Natural killer cell (primary cell): Measurements from ENCODE around the gene CEL. TPM values are rescaled to one million over a fixed set of nuclear protein-coding genes. Genes with fewer than 3 reads are reported as not detected.

Experiments
- ATAC-seq, 3 donors: fragments of 150-1000 bp in 2 of 3; fragments of 200-7000 bp in 1 of 3; cut with Tn5 transposase; 1 replicate in 1 of 3; 2 replicates in 2 of 3; pipeline ENCODE4 v1.10.0; 2021; ENCODE audit warnings: mild to moderate bottlenecking in 2 of 3, moderate library complexity in 2 of 3
- DNase-seq, 2 donors: peaks; one replicate each; pipeline versions ENCODE4 v3.0.0 to v3.0.0-alpha.2; 2013 to 2021; ENCODE audit warnings: mixed read lengths in 1 of 2
- H3K27ac ChIP-seq: one replicate; pipeline ENCODE4 v1.5.1; 2013; ENCODE audit warnings: mild to moderate bottlenecking, low read length
- H3K27me3 ChIP-seq: one replicate; pipeline ENCODE4 v1.6.1; 2013; ENCODE audit warnings: low read length; ENCODE audit not compliant: control insufficient read depth, insufficient read depth
- H3K36me3 ChIP-seq: one replicate; pipeline ENCODE4 v1.6.1; 2013; ENCODE audit warnings: low read length; ENCODE audit not compliant: control insufficient read depth, insufficient read depth
- H3K4me1 ChIP-seq: one replicate; pipeline ENCODE4 v1.6.1; 2013; ENCODE audit warnings: low read length; ENCODE audit not compliant: control insufficient read depth, insufficient read depth
- H3K4me3 ChIP-seq: one replicate; pipeline ENCODE4 v1.5.1; 2013; ENCODE audit warnings: low read length
- H3K9me3 ChIP-seq: one replicate; pipeline ENCODE4 v1.6.1; 2013; ENCODE audit warnings: low read length; ENCODE audit not compliant: control insufficient read depth, insufficient read depth
- H3K27ac Mint-ChIP-seq, 2 donors: one replicate each; pipeline ENCODE4 v1.8.0; 2022; ENCODE audit warnings: mild to moderate bottlenecking in 2 of 2, mixed read lengths in 2 of 2, moderate library complexity in 1 of 2
- H3K27me3 Mint-ChIP-seq, 2 donors: one replicate each; pipeline ENCODE4 v1.8.0; 2022; ENCODE audit warnings: low read depth in 2 of 2, mixed read lengths in 2 of 2
- H3K36me3 Mint-ChIP-seq: one replicate; pipeline ENCODE4 v1.8.0; 2022; ENCODE audit warnings: mixed read lengths
- H3K4me1 Mint-ChIP-seq, 2 donors: one replicate each; pipeline ENCODE4 v1.8.0; 2022; ENCODE audit warnings: mixed read lengths in 2 of 2
- H3K4me3 Mint-ChIP-seq: one replicate; pipeline ENCODE4 v1.8.0; 2022; ENCODE audit warnings: mild to moderate bottlenecking, moderate library complexity, mixed read lengths
- H3K9me3 Mint-ChIP-seq, 2 donors: one replicate each; pipeline ENCODE4 v1.8.0; 2022; ENCODE audit warnings: mixed read lengths in 2 of 2
- CTCF ChIP-seq: fragments of 200-600 bp; IDR thresholded peaks from one replicate; pipeline ENCODE4 v1.8.0; 2022; ENCODE audit warnings: antibody characterized with exemption
- WGBS: methylation state at CpG from one replicate; pipeline ENCODE4 v1.1.7; 2013; ENCODE audit warnings: missing lambda C conversion rate; ENCODE audit not compliant: insufficient coverage; 5-methylcytosine and 5-hydroxymethylcytosine counted together
- intact Hi-C: fragments of 100-400 bp; cut with micrococcal nuclease; formaldehyde crosslinking; loops from one replicate; pipeline ENCODE4 v1.14.2; 2022
- total RNA-seq, 4 donors: library from RNA; stranded (reverse); fragments of 120-200 nt in 1 of 4; gene quantifications; one replicate each; pipeline versions ENCODE4 v1.2.3 to v1.2.4, GENCODE V29; 2013 to 2022

The CEL gene
- total RNA-seq, 3 donors from 2014 or later (not counting 1 experiment from before 2014, with no cell fraction given) = 0.18 to 0.68 (median 0.42) TPM

- WGBS = under 1% methylated on average over 63 of the region's 63 CpGs
- H3K9me3 ChIP-seq = no peaks in the 10 kb centered on the region
- peaks cover 3% of the 10 kb centered on the region for H3K36me3 ChIP-seq
- peaks cover 24% of the 10 kb centered on the region for H3K4me1 ChIP-seq
- peak within 1 kb of the TSS; percentile 90 for H3K27ac ChIP-seq
- no peak for TF ChIP-seq CTCF
- intact Hi-C loops = no loop called here
- Mint-ChIP-seq H3K27me3 (no peaks in the 10 kb centered on the region), H3K36me3 (no peaks in the 10 kb centered on the region), H3K9me3 (no peaks in the 10 kb centered on the region), H3K4me1 (peaks cover 29 to 49% of the 10 kb centered on the region in 2 donors), H3K27ac (peak within 1 kb of the TSS; percentile 95 to 98), H3K4me3 (peak within 1 kb of the TSS; percentile 98)
- no peaks in the 10 kb centered on the region for H3K27me3 ChIP-seq
- DNase-seq (peak; percentile 90 to 97), ATAC-seq (peak; percentile 95 to 99 (median 95))
- H3K4me3 ChIP-seq = peak within 1 kb of the TSS; percentile 89
These were observed 31.3 kb upstream of the CEL start, which contains the start of gene GTF3C5 for GRCh38 chr9:133030317-133031129. GTF3C5 (plus strand) TSS chr9:133030997; CDS start chr9:133031012, 15 bp downstream.

GRCh38 chr9:133031130-133031422 lies 30.7 kb upstream of the CEL start:
- peak overlapping the region; percentile 58 for H3K27ac ChIP-seq
- DNase-seq (no peak), ATAC-seq (no peak)
- no peak for TF ChIP-seq CTCF
- WGBS = under 1% methylated on average over 16 of the region's 16 CpGs
- intact Hi-C loops = no loop called here
- H3K36me3 Mint-ChIP-seq = no peaks in the 10 kb centered on the region
- H3K27me3 ChIP-seq = no peaks in the 10 kb centered on the region
- no peaks in the 10 kb centered on the region for H3K9me3 ChIP-seq
- peaks cover 30 to 49% of the 10 kb centered on the region in 2 donors for H3K4me1 Mint-ChIP-seq
- H3K9me3 Mint-ChIP-seq = no peaks in the 10 kb centered on the region
- peak overlapping the region; percentile 89 for H3K4me3 ChIP-seq
- no peaks in the 10 kb centered on the region for H3K27me3 Mint-ChIP-seq
- peak overlapping the region; percentile 95 to 98 for H3K27ac Mint-ChIP-seq
- H3K4me1 ChIP-seq = peaks cover 24% of the 10 kb centered on the region
- peaks cover 5% of the 10 kb centered on the region for H3K36me3 ChIP-seq
- peak overlapping the region; percentile 98 for H3K4me3 Mint-ChIP-seq

- TF ChIP-seq CTCF = no peak
- no peaks in the 10 kb centered on the region for H3K9me3 Mint-ChIP-seq
- peaks cover 34 to 49% of the 10 kb centered on the region in 2 donors for H3K4me1 Mint-ChIP-seq
- H3K9me3 ChIP-seq = no peaks in the 10 kb centered on the region
- H3K27ac Mint-ChIP-seq = peak overlapping the region; percentile 95 to 98
- peaks cover 24% of the 10 kb centered on the region for H3K4me1 ChIP-seq
- H3K27ac ChIP-seq = no peak overlapping the region
- DNase-seq (no peak), ATAC-seq (no peak)
- H3K4me3 Mint-ChIP-seq = peak overlapping the region; percentile 98
- peak overlapping the region; percentile 89 for H3K4me3 ChIP-seq
- no peaks in the 10 kb centered on the region for H3K27me3 Mint-ChIP-seq
- 75% methylated on average over 10 of the region's 10 CpGs for WGBS
- no peaks in the 10 kb centered on the region for H3K36me3 Mint-ChIP-seq
- H3K27me3 ChIP-seq = no peaks in the 10 kb centered on the region
- intact Hi-C loops = no loop called here
- peaks cover 5% of the 10 kb centered on the region for H3K36me3 ChIP-seq
These were observed 30.3 kb upstream of the CEL start for GRCh38 chr9:133031496-133031911.
